GM20000 (cell line): ENCODE data around the gene CPA5.

Experiments used
- DNase-seq: peaks from one replicate; pipeline ENCODE4 v3.0.0; 2012; ENCODE audit warnings: low spot score
- CTCF ChIP-seq: IDR thresholded peaks from 2 replicates; pipeline ENCODE4 v1.5.1; 2012; ENCODE audit warnings: mild to moderate bottlenecking, control low read depth; ENCODE audit errors: extremely low read depth, missing control alignments

CPA5 gene

GRCh38 chr7:130365511-130366441 is 21.2 kb downstream of the CPA5 start:
- TF ChIP-seq CTCF: no peak
- peak; percentile 46 for DNase-seq

GRCh38 chr7:130366564-130366963 is 21.9 kb downstream of the CPA5 start:
- TF ChIP-seq CTCF: no peak
- no peak for DNase-seq

GRCh38 chr7:130367088-130367755 is 22.6 kb downstream of the CPA5 start:
- no peak for DNase-seq
- no peak for TF ChIP-seq CTCF

GRCh38 chr7:130367836-130368746 is 23.5 kb downstream of the CPA5 start:
- TF ChIP-seq CTCF: no peak
- DNase-seq: no peak

GRCh38 chr7:130369110-130369711 is 24.6 kb downstream of the CPA5 start:
- TF ChIP-seq CTCF: no peak
- no peak for DNase-seq

GRCh38 chr7:130369831-130370550 is 25.4 kb downstream of the CPA5 start:
- no peak for TF ChIP-seq CTCF
- no peak for DNase-seq
